Esophagus muscularis mucosa (tissue), 4 donors: ENCODE measurements around the gene FOXN1. TPM values are rescaled to one million over a fixed set of nuclear protein-coding genes. Genes with fewer than 3 reads are reported as not detected.

ENCODE experiments used
- DNase-seq: peaks from one replicate; pipeline ENCODE4 v3.0.0-alpha.2; 2017; ENCODE audit errors: extremely low spot score
- H3K27ac ChIP-seq, 4 donors: fragments of 200-600 bp; sonication (generic); replicated peaks in 1 of 4; 1 replicate in 3 of 4; 2 replicates in 1 of 4; pipeline ENCODE4 v1.5.1; 2016 to 2019; ENCODE audit warnings: mild to moderate bottlenecking in 1 of 4
- H3K27me3 ChIP-seq, 4 donors: fragments of 200-600 bp; sonication (generic); one replicate each; pipeline versions ENCODE4 v1.5.1 to v1.6.0; 2016 to 2019
- H3K36me3 ChIP-seq, 4 donors: fragments of 200-600 bp; sonication (generic); one replicate each; pipeline ENCODE4 v1.5.1; 2016 to 2019
- H3K4me1 ChIP-seq, 4 donors: fragments of 200-600 bp; sonication (generic); one replicate each; pipeline ENCODE4 v1.5.1; 2016 to 2019
- H3K4me3 ChIP-seq, 4 donors: fragments of 200-600 bp; sonication (generic); 1 replicate in 2 of 4; 2 replicates in 2 of 4; pipeline ENCODE4 v1.5.1; 2016 to 2019; ENCODE audit warnings: mild to moderate bottlenecking in 4 of 4, moderate library complexity in 1 of 4
- H3K9me3 ChIP-seq, 4 donors: fragments of 200-600 bp; sonication (generic); 1 replicate in 3 of 4; 2 replicates in 1 of 4; pipeline ENCODE4 v1.5.1; 2016 to 2019
- EP300 ChIP-seq: sonication (generic); formaldehyde crosslinking; IDR thresholded peaks from one replicate; pipeline ENCODE4 v1.6.1; 2017; ENCODE audit warnings: antibody characterized with exemption
- POLR2A ChIP-seq: fragments of 450-650 bp; IDR thresholded peaks from one replicate; pipeline ENCODE4 v1.6.1; 2017; ENCODE audit warnings: antibody characterized with exemption, moderate library complexity, mild to moderate bottlenecking, low read depth
- POLR2AphosphoS5 ChIP-seq, 2 donors: sonication (generic); formaldehyde crosslinking; IDR thresholded peaks; one replicate each; pipeline ENCODE4 v1.6.1; 2017; ENCODE audit warnings: antibody characterized with exemption in 2 of 2
- WGBS: methylation state at CpG from one replicate; pipeline ENCODE4 v1.1.5; 2018; 5-methylcytosine and 5-hydroxymethylcytosine counted together
- intact Hi-C: fragments of 100-400 bp; cut with DNase I; formaldehyde crosslinking; loops from one replicate; pipeline ENCODE4 v1.15.1; 2023
- total RNA-seq, 4 donors: library from RNA; depleted of rRNA; stranded (reverse); fragments of >200 nt; gene quantifications; one replicate each; pipeline versions ENCODE4 v1.1.0 to v1.2.1, GENCODE V29; 2016
- TF ChIP-seq, protein P1 (sequence below), 3 experiments: fragments of 200-600 bp in 2 of 3; fragments of 450-650 bp in 1 of 3; sonication (generic) in 2 of 3; IDR thresholded peaks; one replicate each; pipeline ENCODE4 v1.5.1; 2017 to 2019; ENCODE audit warnings: antibody characterized with exemption in 3 of 3, mild to moderate bottlenecking in 2 of 3, moderate library complexity in 1 of 3

Gene FOXN1
- total RNA-seq, 4 donors from 2014 or later, result not detected

DNA sequence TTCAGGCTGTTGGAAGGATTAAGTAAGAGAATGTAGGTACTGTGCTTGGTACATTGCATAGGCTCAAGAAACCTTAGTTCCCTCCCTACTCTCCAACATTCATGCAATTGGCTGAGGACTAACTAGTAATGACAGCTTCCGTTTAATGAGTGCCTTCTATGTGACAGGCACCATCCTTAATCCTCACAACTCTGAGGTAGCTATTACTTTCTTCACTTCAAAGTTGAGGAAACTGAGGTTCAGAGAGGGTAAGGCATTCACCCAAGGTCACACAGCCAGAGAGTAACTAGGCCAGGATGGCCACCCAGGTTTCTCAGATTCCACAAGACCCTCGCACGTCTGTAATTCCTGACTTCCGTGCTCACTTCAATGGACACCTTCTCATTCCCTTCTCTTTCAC, 24.1 kb downstream of the FOXN1 start:
- WGBS, result 75% methylated on average over 4 of the region's 4 CpGs
- intact Hi-C loops, result no loop called here
- H3K4me1 ChIP-seq, result peaks cover 0 to 3% (median 3%) of the 10 kb centered on the region in 4 donors
- H3K4me3 ChIP-seq, result no peak overlapping the region
- TF ChIP-seq POLR2A, result no peak
- TF ChIP-seq EP300, result no peak
- TF ChIP-seq POLR2AphosphoS5 (IDR thresholded peaks at IDR 0.05), result no peak
- TF ChIP-seq, protein P1, sequence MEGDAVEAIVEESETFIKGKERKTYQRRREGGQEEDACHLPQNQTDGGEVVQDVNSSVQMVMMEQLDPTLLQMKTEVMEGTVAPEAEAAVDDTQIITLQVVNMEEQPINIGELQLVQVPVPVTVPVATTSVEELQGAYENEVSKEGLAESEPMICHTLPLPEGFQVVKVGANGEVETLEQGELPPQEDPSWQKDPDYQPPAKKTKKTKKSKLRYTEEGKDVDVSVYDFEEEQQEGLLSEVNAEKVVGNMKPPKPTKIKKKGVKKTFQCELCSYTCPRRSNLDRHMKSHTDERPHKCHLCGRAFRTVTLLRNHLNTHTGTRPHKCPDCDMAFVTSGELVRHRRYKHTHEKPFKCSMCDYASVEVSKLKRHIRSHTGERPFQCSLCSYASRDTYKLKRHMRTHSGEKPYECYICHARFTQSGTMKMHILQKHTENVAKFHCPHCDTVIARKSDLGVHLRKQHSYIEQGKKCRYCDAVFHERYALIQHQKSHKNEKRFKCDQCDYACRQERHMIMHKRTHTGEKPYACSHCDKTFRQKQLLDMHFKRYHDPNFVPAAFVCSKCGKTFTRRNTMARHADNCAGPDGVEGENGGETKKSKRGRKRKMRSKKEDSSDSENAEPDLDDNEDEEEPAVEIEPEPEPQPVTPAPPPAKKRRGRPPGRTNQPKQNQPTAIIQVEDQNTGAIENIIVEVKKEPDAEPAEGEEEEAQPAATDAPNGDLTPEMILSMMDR (IDR thresholded peaks at IDR 0.05), result no peak
- DNase-seq, result no peak
- peaks cover 0 to 28% (median 0%) of the 10 kb centered on the region in 4 donors for H3K27me3 ChIP-seq
- no peaks in the 10 kb centered on the region for H3K36me3 ChIP-seq
- H3K27ac ChIP-seq, result no peak overlapping the region
- H3K9me3 ChIP-seq, result no peaks in the 10 kb centered on the region

GRCh38 chr17:28530926-28531325, 24.8 kb downstream of the FOXN1 start:
- 73% methylated on average over 7 of the region's 7 CpGs for WGBS

DNA sequence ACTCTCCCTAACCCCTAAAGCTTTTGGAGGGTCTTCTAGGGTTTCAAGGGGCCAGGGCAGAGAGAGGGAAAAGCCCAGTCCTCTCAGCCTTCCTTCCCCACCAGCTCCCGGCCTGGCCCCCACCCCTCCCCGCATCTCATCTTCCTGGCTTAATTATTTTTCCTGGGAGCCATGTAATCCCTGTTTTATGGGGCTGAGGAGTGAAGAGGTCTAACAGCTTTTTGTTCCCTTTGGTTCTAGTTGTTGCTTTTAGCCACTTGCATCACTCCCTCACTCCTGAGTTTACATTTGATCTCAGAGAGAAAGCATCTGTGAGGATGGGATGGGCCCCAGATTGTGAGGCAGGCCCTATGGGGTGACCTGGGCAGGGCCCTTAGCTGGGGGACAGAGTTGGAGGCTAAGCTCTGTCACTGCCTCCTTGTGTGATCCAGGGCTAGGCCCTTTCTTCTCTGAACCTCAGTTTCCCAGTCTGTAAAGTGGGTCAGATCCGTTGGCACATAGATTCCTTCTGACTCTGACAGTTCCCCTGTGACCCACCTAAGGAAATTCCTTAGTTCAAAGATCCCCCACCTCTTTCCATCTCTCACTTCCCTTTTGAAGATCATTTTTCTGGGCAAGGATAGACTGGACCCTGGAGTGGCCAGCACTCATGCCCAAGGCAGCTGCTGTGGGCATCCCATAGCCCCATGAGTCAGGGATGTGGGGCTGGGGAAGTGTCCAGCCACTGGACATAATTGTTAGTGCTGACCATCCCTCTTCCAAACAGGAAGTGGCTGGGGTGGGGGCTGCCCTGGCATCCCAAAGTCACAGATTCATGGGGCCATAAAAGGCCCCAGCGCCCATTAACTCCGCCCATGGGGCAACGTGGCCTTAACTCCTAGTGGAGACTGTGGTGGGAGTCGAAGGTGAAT, 26.2 kb downstream of the FOXN1 start:
- no peak for DNase-seq
- H3K27ac ChIP-seq, result no peak overlapping the region
- TF ChIP-seq, protein P1 (IDR thresholded peaks at IDR 0.05), result no peak
- TF ChIP-seq EP300, result no peak
- TF ChIP-seq POLR2AphosphoS5 (IDR thresholded peaks at IDR 0.05), result no peak
- no peak for TF ChIP-seq POLR2A
- intact Hi-C loops, result no loop called here
- 74% methylated on average over 7 of the region's 7 CpGs for WGBS
- no peak overlapping the region for H3K4me3 ChIP-seq
- H3K4me1 ChIP-seq, result no peaks in the 10 kb centered on the region
- no peaks in the 10 kb centered on the region for H3K36me3 ChIP-seq
- H3K27me3 ChIP-seq, result peaks cover 0 to 28% (median 0%) of the 10 kb centered on the region in 4 donors
- no peaks in the 10 kb centered on the region for H3K9me3 ChIP-seq

More at GRCh38 chr17:28530926-28531325, 24.8 kb downstream of the FOXN1 start:
- no peak overlapping the region for H3K27ac ChIP-seq
- TF ChIP-seq EP300 (no peak), POLR2A (no peak), POLR2AphosphoS5 (IDR thresholded peaks at IDR 0.05) (no peak)
- TF ChIP-seq, protein P1 (IDR thresholded peaks at IDR 0.05), result no peak
- no peaks in the 10 kb centered on the region for H3K36me3 ChIP-seq
- no peak for DNase-seq
- H3K27me3 ChIP-seq, result peaks cover 0 to 28% (median 0%) of the 10 kb centered on the region in 4 donors
- no peak overlapping the region for H3K4me3 ChIP-seq
- no peaks in the 10 kb centered on the region for H3K9me3 ChIP-seq
- no peaks in the 10 kb centered on the region for H3K4me1 ChIP-seq
- intact Hi-C loops, result no loop called here

- 79% methylated on average over 10 of the region's 16 CpGs for WGBS
These were observed 27.1 kb downstream of the FOXN1 start for GRCh38 chr17:28533091-28533807.

More at GRCh38 chr17:28533091-28533807, 27.1 kb downstream of the FOXN1 start:
- no peak overlapping the region for H3K4me3 ChIP-seq
- H3K27ac ChIP-seq, result no peak overlapping the region
- H3K9me3 ChIP-seq, result no peaks in the 10 kb centered on the region
- DNase-seq, result no peak
- no peak for TF ChIP-seq POLR2A
- TF ChIP-seq POLR2AphosphoS5 (IDR thresholded peaks at IDR 0.05), result no peak
- no peak for TF ChIP-seq EP300
- TF ChIP-seq, protein P1 (IDR thresholded peaks at IDR 0.05), result no peak
- no peaks in the 10 kb centered on the region for H3K36me3 ChIP-seq
- peaks cover 0 to 28% (median 0%) of the 10 kb centered on the region in 4 donors for H3K27me3 ChIP-seq
- intact Hi-C loops, result no loop called here
- H3K4me1 ChIP-seq, result no peaks in the 10 kb centered on the region
